H9 (cell line): ENCODE results near the gene KRT222. TPM values are rescaled to one million over a fixed set of nuclear protein-coding genes. Genes with fewer than 3 reads are reported as not detected.

ENCODE experiments used
- DNase-seq: peaks from one replicate; pipeline ENCODE4 v3.0.0-alpha.2; 2017
- H2AFZ ChIP-seq: one replicate; pipeline ENCODE4 v1.6.1; 2013; ENCODE audit warnings: mild to moderate bottlenecking, low read length, control low read depth, moderate library complexity
- H2AK5ac ChIP-seq: 2 replicates; pipeline ENCODE4 v1.6.1; 2013; ENCODE audit warnings: low read length, control low read depth, mixed read lengths; ENCODE audit not compliant: insufficient read length
- H2BK120ac ChIP-seq: one replicate; pipeline ENCODE4 v1.6.1; 2013; ENCODE audit warnings: low read depth, mild to moderate bottlenecking, low read length, control low read depth, inconsistent platforms; ENCODE audit not compliant: poor library complexity, severe bottlenecking
- H2BK12ac ChIP-seq: 2 replicates; pipeline ENCODE4 v1.6.1; 2013; ENCODE audit warnings: low read length, control low read depth, mixed read lengths, low read depth; ENCODE audit not compliant: insufficient read length
- H2BK15ac ChIP-seq: 2 replicates; pipeline ENCODE4 v1.6.1; 2013; ENCODE audit warnings: low read depth, low read length, control low read depth
- H2BK20ac ChIP-seq: one replicate; pipeline ENCODE4 v1.6.1; 2013; ENCODE audit warnings: low read depth, mild to moderate bottlenecking, low read length, control low read depth, inconsistent platforms; ENCODE audit not compliant: poor library complexity, severe bottlenecking
- H2BK5ac ChIP-seq: 2 replicates; pipeline ENCODE4 v1.6.1; 2013; ENCODE audit warnings: low read length, control low read depth, mixed read lengths; ENCODE audit not compliant: insufficient read length
- H3K14ac ChIP-seq: 2 replicates; pipeline ENCODE4 v1.6.1; 2013; ENCODE audit warnings: low read length, control low read depth; ENCODE audit not compliant: insufficient read depth
- H3K18ac ChIP-seq: 2 replicates; pipeline ENCODE4 v1.6.1; 2013; ENCODE audit warnings: low read depth, mild to moderate bottlenecking, mixed read lengths, low read length, control low read depth; ENCODE audit not compliant: insufficient read length
- H3K23ac ChIP-seq: 2 replicates; pipeline ENCODE4 v1.6.1; 2013; ENCODE audit warnings: low read length, control low read depth, mixed read lengths, low read depth; ENCODE audit not compliant: insufficient read length
- H3K23me2 ChIP-seq: 2 replicates; pipeline ENCODE4 v1.6.1; 2013; ENCODE audit warnings: low read depth, mild to moderate bottlenecking, mixed read lengths, low read length, control low read depth; ENCODE audit not compliant: insufficient read length, poor library complexity, severe bottlenecking
- H3K27ac ChIP-seq: 2 replicates; pipeline ENCODE4 v1.5.1; 2013; ENCODE audit warnings: low read length, control low read depth, mixed read lengths, low read depth; ENCODE audit not compliant: insufficient read length
- H3K27me3 ChIP-seq: 2 replicates; pipeline ENCODE4 v1.6.1; 2013; ENCODE audit warnings: low read length, control low read depth, inconsistent platforms; ENCODE audit not compliant: insufficient read depth
- H3K4ac ChIP-seq: 2 replicates; pipeline ENCODE4 v1.6.1; 2013; ENCODE audit warnings: low read depth, mild to moderate bottlenecking, control low read depth, inconsistent platforms, low read length, moderate library complexity
- H3K4me1 ChIP-seq: 2 replicates; pipeline ENCODE4 v1.6.1; 2013; ENCODE audit warnings: low read length, control low read depth, inconsistent platforms; ENCODE audit not compliant: insufficient read depth
- H3K4me2 ChIP-seq: 2 replicates; pipeline ENCODE4 v1.6.1; 2013; ENCODE audit warnings: low read length, control low read depth, mixed read lengths; ENCODE audit not compliant: insufficient read length, insufficient read depth
- H3K56ac ChIP-seq: 2 replicates; pipeline ENCODE4 v1.6.1; 2013; ENCODE audit warnings: low read depth, mild to moderate bottlenecking, mixed read lengths, low read length, control low read depth; ENCODE audit not compliant: insufficient read length
- H3K79me1 ChIP-seq: 2 replicates; pipeline ENCODE4 v1.6.1; 2013; ENCODE audit warnings: low read depth, mild to moderate bottlenecking, moderate library complexity, low read length, control low read depth, inconsistent platforms; ENCODE audit not compliant: insufficient read depth, poor library complexity, severe bottlenecking
- H3K79me2 ChIP-seq: 2 replicates; pipeline ENCODE4 v1.6.1; 2013; ENCODE audit warnings: low read length, control low read depth, inconsistent platforms; ENCODE audit not compliant: insufficient read depth
- H3K9ac ChIP-seq: 2 replicates; pipeline ENCODE4 v1.6.1; 2013; ENCODE audit warnings: low read length, control low read depth, mixed read lengths; ENCODE audit not compliant: insufficient read length; ENCODE audit errors: extremely low read depth
- H3K9me3 ChIP-seq: one replicate; pipeline ENCODE4 v1.6.1; 2013; ENCODE audit warnings: low read depth, low read length, inconsistent platforms; ENCODE audit not compliant: control insufficient read depth
- H3T11ph ChIP-seq: one replicate; pipeline ENCODE4 v1.6.1; 2013; ENCODE audit warnings: mild to moderate bottlenecking, low read length, control low read depth, inconsistent platforms
- H4K20me1 ChIP-seq: one replicate; pipeline ENCODE4 v1.6.1; 2013; ENCODE audit not compliant: control insufficient read depth, insufficient read length, insufficient read depth
- H4K5ac ChIP-seq: 2 replicates; pipeline ENCODE4 v1.6.1; 2013; ENCODE audit warnings: low read depth, mild to moderate bottlenecking, mixed read lengths, low read length, control low read depth; ENCODE audit not compliant: insufficient read length
- H4K8ac ChIP-seq: replicated peaks from 2 replicates; pipeline ENCODE4 v1.6.1; 2013; ENCODE audit warnings: low read length, control low read depth, mixed read lengths, low read depth; ENCODE audit not compliant: insufficient read length
- H4K91ac ChIP-seq: 2 replicates; pipeline ENCODE4 v1.6.1; 2013; ENCODE audit warnings: low read depth, mild to moderate bottlenecking, moderate library complexity, mixed read lengths, low read length, control low read depth; ENCODE audit not compliant: insufficient read length
- H3K27ac Mint-ChIP-seq, 3 experiments: 2 replicates in 2 of 3; 3 replicates in 1 of 3; pipeline ENCODE4 v1.8.0; 2020 to 2021; ENCODE audit warnings: mixed read lengths in 3 of 3, mild to moderate bottlenecking in 1 of 3, moderate library complexity in 1 of 3
- H3K27me3 Mint-ChIP-seq: 2 replicates; pipeline ENCODE4 v1.8.0; 2021; ENCODE audit warnings: low read depth, mild to moderate bottlenecking, moderate library complexity, mixed read lengths
- H3K36me3 Mint-ChIP-seq, 3 experiments: 2 replicates in 2 of 3; 3 replicates in 1 of 3; pipeline ENCODE4 v1.8.0; 2020 to 2021; ENCODE audit warnings: low read depth in 3 of 3, mixed read lengths in 3 of 3; ENCODE audit not compliant: insufficient read depth in 1 of 3
- H3K4me1 Mint-ChIP-seq, 2 experiments: 2 replicates each; pipeline ENCODE4 v1.8.0; 2020; ENCODE audit warnings: mixed read lengths in 2 of 2
- H3K4me3 Mint-ChIP-seq, 2 experiments: 2 replicates in 1 of 2; 3 replicates in 1 of 2; pipeline ENCODE4 v1.8.0; 2020 to 2021; ENCODE audit warnings: mild to moderate bottlenecking in 2 of 2, mixed read lengths in 2 of 2, moderate library complexity in 1 of 2
- H3K9me3 Mint-ChIP-seq, 2 experiments: 2 replicates in 1 of 2; 3 replicates in 1 of 2; pipeline ENCODE4 v1.8.0; 2020; ENCODE audit warnings: mild to moderate bottlenecking in 2 of 2, mixed read lengths in 2 of 2, moderate library complexity in 1 of 2
- WGBS: extraction: QIAGEN DNeasy Blood & Tissue Kit; methylation state at CpG from one replicate; pipeline ENCODE4 v1.1.7; 2013; ENCODE audit warnings: missing lambda C conversion rate, low lambda C conversion rate, mixed read lengths; ENCODE audit not compliant: insufficient read length; ENCODE audit errors: extremely low coverage; 5-methylcytosine and 5-hydroxymethylcytosine counted together
- total RNA-seq: library from RNA; stranded (reverse); gene quantifications from 2 replicates; pipeline ENCODE4 v1.2.1, GENCODE V29; 2021
- TF ChIP-seq, protein P1 (sequence below): fragments of 200-600 bp; sonication (generic); conservative IDR thresholded peaks from 3 replicates; pipeline ENCODE4 v1.8.0; 2021; ENCODE audit warnings: antibody characterized with exemption, mild to moderate bottlenecking

KRT222 gene
- total RNA-seq, 1 experiment from 2014 or later, result 0.13 TPM

GRCh38 chr17:40663252-40663651 is 1.7 kb downstream of the KRT222 start:
- Histone ChIP-seq H3K27me3 (no peaks in the 10 kb centered on the region), H4K91ac (no peak overlapping the region), H3K56ac (no peak overlapping the region), H4K8ac (no peak overlapping the region), H3K23me2 (peaks cover 4% of the 10 kb centered on the region), H4K5ac (no peak overlapping the region), H2AFZ (no peak overlapping the region), H3K14ac (no peak overlapping the region), H2BK5ac (no peak overlapping the region), H3K23ac (no peak overlapping the region), H2BK20ac (no peak overlapping the region), H3K18ac (no peak overlapping the region), H2BK15ac (no peak overlapping the region), H4K20me1 (peaks cover 2% of the 10 kb centered on the region), H3K4ac (no peak overlapping the region), H3K79me2 (no peaks in the 10 kb centered on the region), H3K9ac (no peak overlapping the region), H3K4me2 (no peak overlapping the region), H3T11ph (no peak overlapping the region), H3K9me3 (no peaks in the 10 kb centered on the region), H2AK5ac (no peak overlapping the region), H3K27ac (no peak overlapping the region), H2BK12ac (no peak overlapping the region), H3K79me1 (no peaks in the 10 kb centered on the region), H3K4me1 (no peaks in the 10 kb centered on the region), H2BK120ac (no peak overlapping the region)
- Mint-ChIP-seq H3K27ac (no peak overlapping the region), H3K27me3 (peaks cover 14% of the 10 kb centered on the region), H3K36me3 (no peaks in the 10 kb centered on the region; a peak in 1 of 7 replicates), H3K4me3 (no peak overlapping the region), H3K4me1 (peaks cover 7% of the 10 kb centered on the region in 2 experiments), H3K9me3 (no peaks in the 10 kb centered on the region)
- DNase-seq, result no peak
- no CpG with 5 or more reads among the region's 3 CpGs for WGBS
- TF ChIP-seq, protein P1, sequence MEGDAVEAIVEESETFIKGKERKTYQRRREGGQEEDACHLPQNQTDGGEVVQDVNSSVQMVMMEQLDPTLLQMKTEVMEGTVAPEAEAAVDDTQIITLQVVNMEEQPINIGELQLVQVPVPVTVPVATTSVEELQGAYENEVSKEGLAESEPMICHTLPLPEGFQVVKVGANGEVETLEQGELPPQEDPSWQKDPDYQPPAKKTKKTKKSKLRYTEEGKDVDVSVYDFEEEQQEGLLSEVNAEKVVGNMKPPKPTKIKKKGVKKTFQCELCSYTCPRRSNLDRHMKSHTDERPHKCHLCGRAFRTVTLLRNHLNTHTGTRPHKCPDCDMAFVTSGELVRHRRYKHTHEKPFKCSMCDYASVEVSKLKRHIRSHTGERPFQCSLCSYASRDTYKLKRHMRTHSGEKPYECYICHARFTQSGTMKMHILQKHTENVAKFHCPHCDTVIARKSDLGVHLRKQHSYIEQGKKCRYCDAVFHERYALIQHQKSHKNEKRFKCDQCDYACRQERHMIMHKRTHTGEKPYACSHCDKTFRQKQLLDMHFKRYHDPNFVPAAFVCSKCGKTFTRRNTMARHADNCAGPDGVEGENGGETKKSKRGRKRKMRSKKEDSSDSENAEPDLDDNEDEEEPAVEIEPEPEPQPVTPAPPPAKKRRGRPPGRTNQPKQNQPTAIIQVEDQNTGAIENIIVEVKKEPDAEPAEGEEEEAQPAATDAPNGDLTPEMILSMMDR, result no peak
